ENCODE results near the gene NPAS2. TPM values are rescaled to one million over a fixed set of nuclear protein-coding genes. Genes with fewer than 3 reads are reported as not detected.

Gene NPAS2
- total RNA-seq, 1 experiment from 2014 or later, result 20.4 TPM

- ChIA-PET POLR2A (interaction anchor here (1.0 kb wide), 1 partner anchor 11 kb away, joined by 4 read pairs; the partner anchor contains the start of gene RPL31), RAD21 (ENCODE audit: low non-redundant PET in 1 of 2, low total read pairs in 2 of 2, uncharacterized antibody in 2 of 2, unreplicated experiment in 2 of 2) (interaction anchor here (0.6 to 1.3 kb wide), 5 partner anchors 138 to 203 kb away, joined by 3 to 4 read pairs (median 4); partner anchors contain the start of gene TBC1D8 (in 1 of the 2)), CTCF (interaction anchor here (0.7 to 1.7 kb wide), 19 partner anchors 25 to 418 kb away, joined by 3 to 31 read pairs (median 4); partner anchors contain the start of gene TBC1D8)
- DNase-seq (ENCODE audit: low read depth, low spot score) (no peak), ATAC-seq (no peak)
- Histone ChIP-seq H4K20me1 (ENCODE audit: insufficient read depth) (peaks cover 24% of the 10 kb centered on the region; the same call in 1 of the 2 replicates), H2AFZ (ENCODE audit: low read depth, low read length, poor library complexity, severe bottlenecking) (no peak overlapping the region), H3K36me3 (ENCODE audit: control insufficient read depth in 1 of 2, insufficient read depth in 2 of 2, low read length in 2 of 2) (peaks cover 20 to 22% of the 10 kb centered on the region in 2 experiments; a peak in 2 of 4 replicates), H3K79me2 (ENCODE audit: insufficient read depth, low read length) (peaks cover 2% of the 10 kb centered on the region; the same call in 1 of the 2 replicates), H3K4me3 (replicated peaks in 1 of 2; ENCODE audit: low read depth in 1 of 2, low read length in 2 of 2) (no peak overlapping the region), H3K27me3 (ENCODE audit: insufficient read depth, low read length) (no peaks in the 10 kb centered on the region), H3K9me3 (ENCODE audit: control insufficient read depth in 1 of 2, insufficient read depth in 1 of 2, low read depth in 1 of 2, low read length in 2 of 2) (no peaks in the 10 kb centered on the region), H3K4me2 (ENCODE audit: low read length) (no peak overlapping the region), H3K9ac (ENCODE audit: low read length) (no peak overlapping the region), H3K27ac (ENCODE audit: low read depth, low read length) (no peak overlapping the region), H3K9me2 (ENCODE audit: insufficient read depth) (no peaks in the 10 kb centered on the region), H3K4me1 (ENCODE audit: control insufficient read depth in 1 of 2, insufficient read depth in 2 of 2, low read length in 2 of 2) (no peaks in the 10 kb centered on the region)
- no TSS peak for BruUV-seq (replicated peaks)
- intact Hi-C loops (cut with micrococcal nuclease), result loop anchor here (1.0 kb wide), 3 partner anchors 140 to 240 kb away; partner anchors contain the start of gene CNOT11
- TF ChIP-seq, protein P1, sequence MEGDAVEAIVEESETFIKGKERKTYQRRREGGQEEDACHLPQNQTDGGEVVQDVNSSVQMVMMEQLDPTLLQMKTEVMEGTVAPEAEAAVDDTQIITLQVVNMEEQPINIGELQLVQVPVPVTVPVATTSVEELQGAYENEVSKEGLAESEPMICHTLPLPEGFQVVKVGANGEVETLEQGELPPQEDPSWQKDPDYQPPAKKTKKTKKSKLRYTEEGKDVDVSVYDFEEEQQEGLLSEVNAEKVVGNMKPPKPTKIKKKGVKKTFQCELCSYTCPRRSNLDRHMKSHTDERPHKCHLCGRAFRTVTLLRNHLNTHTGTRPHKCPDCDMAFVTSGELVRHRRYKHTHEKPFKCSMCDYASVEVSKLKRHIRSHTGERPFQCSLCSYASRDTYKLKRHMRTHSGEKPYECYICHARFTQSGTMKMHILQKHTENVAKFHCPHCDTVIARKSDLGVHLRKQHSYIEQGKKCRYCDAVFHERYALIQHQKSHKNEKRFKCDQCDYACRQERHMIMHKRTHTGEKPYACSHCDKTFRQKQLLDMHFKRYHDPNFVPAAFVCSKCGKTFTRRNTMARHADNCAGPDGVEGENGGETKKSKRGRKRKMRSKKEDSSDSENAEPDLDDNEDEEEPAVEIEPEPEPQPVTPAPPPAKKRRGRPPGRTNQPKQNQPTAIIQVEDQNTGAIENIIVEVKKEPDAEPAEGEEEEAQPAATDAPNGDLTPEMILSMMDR (IDR thresholded peaks at IDR 0.05 in 2 of 3, conservative IDR thresholded peaks at IDR 0.05 in 1 of 3; ENCODE audit: borderline replicate concordance in 1 of 3, insufficient read depth in 1 of 3, low read depth in 2 of 3, low read length in 2 of 3), result peak; percentile 67 to 90 (median 68); a peak in 5 of 6 replicates
- TF ChIP-seq POLR2AphosphoS5 (IDR thresholded peaks at IDR 0.05; ENCODE audit: low read depth, low read length) (0 out of 2 replicates have a peak, but pooled peaks have one; percentile 13), RAD21 (IDR thresholded peaks at IDR 0.05; ENCODE audit: low read depth) (peak; percentile 79), EZH2phosphoT487 (IDR thresholded peaks at IDR 0.05; ENCODE audit: borderline replicate concordance) (no peak), CBX3 (IDR thresholded peaks at IDR 0.05; ENCODE audit: low read depth) (no peak)
Observed at GRCh38 chr2:101012706-101013181, 192.8 kb downstream of the NPAS2 start.

Measured in HCT116 (cell line).